Caki2 (cell line): ENCODE results near the gene KIR3DL2. TPM values are rescaled to one million over a fixed set of nuclear protein-coding genes. Genes with fewer than 3 reads are reported as not detected.
"Not testable (repeated sequence)": the region's sequence is repeated elsewhere in the genome, so short reads cannot be mapped to it uniquely, and the experiment has no call there.

Experiments used
- DNase-seq: peaks from one replicate; pipeline ENCODE4 v3.0.0-alpha.2; 2015; ENCODE audit warnings: low read depth
- in situ Hi-C: cut with HindIII; loops from 2 replicates; pipeline ENCODE4 v1.10.0; 2016; ENCODE audit warnings: low sequenced_read_pairs, low pct_unique_long_range_greater_than_20kb, mixed read lengths
- total RNA-seq: library from RNA; depleted of rRNA; stranded (reverse); fragments of >200 nt; shearing (Covaris generic); gene quantifications from 2 replicates; pipeline ENCODE4 v1.2.3, GENCODE V29; 2014; ENCODE audit warnings: low replicate concordance

KIR3DL2 gene
- total RNA-seq, 1 experiment from 2014 or later = not detected

GRCh38 chr19:54855241-54855640, 5.0 kb downstream of the KIR3DL2 start:
- DNase-seq = not testable (repeated sequence)

GRCh38 chr19:54858476-54858875, 8.2 kb downstream of the KIR3DL2 start:
- in situ Hi-C loops, DNase-seq: not testable (repeated sequence)

More at GRCh38 chr19:54855241-54855640, 5.0 kb downstream of the KIR3DL2 start:
- in situ Hi-C loops = not testable (repeated sequence)

- DNase-seq = peak; percentile 88
- in situ Hi-C loops = not testable (repeated sequence)
These were observed 9.2 kb downstream of the KIR3DL2 start for GRCh38 chr19:54859421-54859820.

- DNase-seq, in situ Hi-C loops: not testable (repeated sequence)
These were observed 13.2 kb downstream of the KIR3DL2 start for GRCh38 chr19:54863459-54863858.

GRCh38 chr19:54871696-54872095, 21.5 kb downstream of the KIR3DL2 start:
- DNase-seq = no peak
- in situ Hi-C loops = no loop called here

GRCh38 chr19:54873990-54874389, 23.7 kb downstream of the KIR3DL2 start, which contains the start of gene FCAR:
Gene FCAR, plus strand, starts transcription at chr19:54874235. Its CDS starts 55 bp downstream, at chr19:54874290.
- no peak for DNase-seq
- in situ Hi-C loops = no loop called here

- no peak for DNase-seq
- in situ Hi-C loops = no loop called here
These were observed 25.3 kb downstream of the KIR3DL2 start for GRCh38 chr19:54875506-54875905.

- in situ Hi-C loops = no loop called here
- DNase-seq = no peak
These were observed 27.2 kb downstream of the KIR3DL2 start for GRCh38 chr19:54877471-54877870.

- in situ Hi-C loops = no loop called here
- no peak for DNase-seq
These were observed 31.6 kb downstream of the KIR3DL2 start for GRCh38 chr19:54881884-54882283.

- in situ Hi-C loops = no loop called here
- DNase-seq = no peak
These were observed 32.5 kb downstream of the KIR3DL2 start for GRCh38 chr19:54882758-54883157.

GRCh38 chr19:54883228-54883627, 33.0 kb downstream of the KIR3DL2 start:
- in situ Hi-C loops = no loop called here
- no peak for DNase-seq

GRCh38 chr19:54888239-54888638, 38.0 kb downstream of the KIR3DL2 start:
- no peak for DNase-seq
- in situ Hi-C loops = no loop called here

GRCh38 chr19:54889566-54889965, 39.3 kb downstream of the KIR3DL2 start:
- DNase-seq = no peak
- in situ Hi-C loops = no loop called here

GRCh38 chr19:54893406-54893805, 43.2 kb downstream of the KIR3DL2 start:
- no peak for DNase-seq
- in situ Hi-C loops = no loop called here

GRCh38 chr19:54894106-54894505, 43.9 kb downstream of the KIR3DL2 start:
- DNase-seq, in situ Hi-C loops: not testable (repeated sequence)

- DNase-seq = no peak
- in situ Hi-C loops = no loop called here
These were observed 45.8 kb downstream of the KIR3DL2 start for GRCh38 chr19:54896036-54896435.

GRCh38 chr19:54898685-54899084, 48.4 kb downstream of the KIR3DL2 start:
- in situ Hi-C loops, DNase-seq: not testable (repeated sequence)

GRCh38 chr19:54899646-54900045, 49.4 kb downstream of the KIR3DL2 start:
- in situ Hi-C loops, DNase-seq: not testable (repeated sequence)

- DNase-seq, in situ Hi-C loops: not testable (repeated sequence)
These were observed 50.9 kb downstream of the KIR3DL2 start for GRCh38 chr19:54901153-54901552.

GRCh38 chr19:54902061-54902460, 51.8 kb downstream of the KIR3DL2 start:
- in situ Hi-C loops = no loop called here
- DNase-seq = no peak
